ENCODE measurements around the gene TKT. TPM values are rescaled to one million over a fixed set of nuclear protein-coding genes. Genes with fewer than 3 reads are reported as not detected.
A peak's percentile ranks its signal among the peaks of the same experiment; 100 is the strongest.

TKT gene
- total and polyA plus RNA-seq, 2 of the 8 experiments (the other 6 are each of a cell fraction or from before 2014, with no cell fraction given): 418 to 986 TPM

- Histone ChIP-seq H3K14ac (ENCODE audit: insufficient read length) (no peak overlapping the region), H2BK20ac (ENCODE audit: low read length) (no peak overlapping the region), H3K56ac (replicated peaks; ENCODE audit: insufficient read length, low read depth, low read length) (no peak overlapping the region), H3K4me1 (replicated peaks in 1 of 4; ENCODE audit: control insufficient read depth in 3 of 4, insufficient read depth in 4 of 4, low read length in 3 of 4) (peaks cover 9 to 21% (median 13%) of the 10 kb centered on the region in 4 experiments; a peak in 6 of 7 replicates), H2BK15ac (ENCODE audit: low read length) (no peak overlapping the region), H2BK120ac (replicated peaks; ENCODE audit: low read depth, low read length) (no peak overlapping the region), H2BK12ac (ENCODE audit: low read depth, low read length) (no peak overlapping the region), H3K36me3 (ENCODE audit: control insufficient read depth in 2 of 4, insufficient read depth in 4 of 4, low read length in 3 of 4) (peaks cover 0 to 7% (median 1%) of the 10 kb centered on the region in 4 experiments; a peak in 2 of 8 replicates), H4K5ac (ENCODE audit: insufficient read length, low read depth, low read length) (peak overlapping the region; percentile 65), H3K4me2 (ENCODE audit: insufficient read depth in 1 of 2, low read depth in 2 of 2, low read length in 2 of 2) (peak overlapping the region; percentile 55 to 88), H3K27ac (ENCODE audit: low read depth, low read length) (no peak overlapping the region; the same call in 1 of the 2 replicates), H3K18ac (ENCODE audit: extremely low read depth, low read length) (no peak overlapping the region; the same call in 1 of the 2 replicates), H3K79me2 (ENCODE audit: control insufficient read depth in 1 of 2, insufficient read depth in 2 of 2, low read length in 2 of 2) (no peaks in the 10 kb centered on the region), H3K4ac (replicated peaks; ENCODE audit: insufficient read length, low read depth, low read length) (no peak overlapping the region), H2BK5ac (ENCODE audit: low read depth, low read length) (0 out of 2 replicates have a peak overlapping the region, but pooled peaks have one; percentile 64), H3K27me3 (replicated peaks in 1 of 4; ENCODE audit: control insufficient read depth in 3 of 4, extremely low read depth in 1 of 4, insufficient read depth in 3 of 4, low read length in 3 of 4) (no peaks in the 10 kb centered on the region), H2AK5ac (ENCODE audit: low read depth, low read length) (no peak overlapping the region), H3K9ac (replicated peaks in 1 of 4; ENCODE audit: extremely low read depth in 1 of 4, low read depth in 3 of 4, low read length in 3 of 4) (no peak overlapping the region; a peak in 1 of 7 replicates), H4K91ac (replicated peaks; ENCODE audit: insufficient read length, low read length) (no peak overlapping the region), H3K9me3 (ENCODE audit: insufficient read depth in 2 of 2, low read depth in 1 of 2, low read length in 1 of 2) (no peaks in the 10 kb centered on the region), H4K8ac (ENCODE audit: extremely low read depth, insufficient read depth, low read length) (no peak overlapping the region), H4K20me1 (replicated peaks in 1 of 2; ENCODE audit: control insufficient read depth in 1 of 2, insufficient read depth in 2 of 2, low read length in 2 of 2) (peaks cover 0 to 2% of the 10 kb centered on the region in 2 experiments), H3K23ac (ENCODE audit: insufficient read length) (no peak overlapping the region), H3K79me1 (ENCODE audit: low read depth, low read length) (no peaks in the 10 kb centered on the region), H3K4me3 (ENCODE audit: extremely low read depth in 1 of 4, insufficient read depth in 2 of 4, low read depth in 3 of 4, low read length in 4 of 4) (peak overlapping the region; percentile 12 to 42 (median 19); a peak in 6 of 8 replicates), H2AFZ (ENCODE audit: low read length) (no peak overlapping the region), H3K23me2 (ENCODE audit: low read depth, low read length) (no peaks in the 10 kb centered on the region)
- WGBS, 2 experiments (ENCODE audit: extremely low coverage in 1 of 2, insufficient coverage in 1 of 2, insufficient read length in 1 of 2, insufficient replicate concordance in 2 of 2, low coverage in 1 of 2, low lambda C conversion rate in 2 of 2, missing lambda C conversion rate in 1 of 2): 10% methylated on average over 1 of the region's 1 CpG; no CpG with 5 or more reads in 1 of the 2 experiments
- POLR2A ChIA-PET (ENCODE audit: partially characterized antibody): interaction anchor here (0.7 to 5.6 kb wide), 12 partner anchors 11 to 67 kb away, joined by 3 to 36 read pairs (median 4); partner anchors contain the start of gene TKT
- CTCF ChIA-PET (ENCODE audit: partially characterized antibody): interaction anchor here (0.9 to 1.4 kb wide), 4 partner anchors 10 to 61 kb away, joined by 3 to 4 read pairs (median 4); partner anchors contain the start of gene DCP1A
- FAIRE-seq (no peak), DNase-seq (ENCODE audit: low read depth in 1 of 2, low spot score in 2 of 2) (no peak)
- 0 out of 4 replicates have a peak, but pooled peaks of 1 of the 2 experiments have one; percentile 47 for TF ChIP-seq SIN3A (conservative IDR thresholded peaks at IDR 0.05 in 1 of 2, IDR thresholded peaks at IDR 0.05 in 1 of 2; ENCODE audit: low read depth in 1 of 2, low read length in 2 of 2)
- no peak for TF ChIP-seq RFX5 (IDR thresholded peaks at IDR 0.05; ENCODE audit: borderline replicate concordance, low read depth, low read length)
- peak; percentile 83 for TF ChIP-seq ASH2L (IDR thresholded peaks at IDR 0.05; ENCODE audit: low read length)
- peak; percentile 81; the same call in 1 of the 2 replicates for TF ChIP-seq POU5F1 (IDR thresholded peaks at IDR 0.05; ENCODE audit: low read depth, low read length)
- TF ChIP-seq HDAC2 (IDR thresholded peaks at IDR 0.05; ENCODE audit: borderline replicate concordance in 1 of 2, low read depth in 2 of 2, low read length in 2 of 2): 0 out of 4 replicates have a peak, but pooled peaks have one; percentile 16 to 21
- TF ChIP-seq SP1 (IDR thresholded peaks at IDR 0.05; ENCODE audit: low read depth, low read length): 0 out of 2 replicates have a peak, but pooled peaks have one; percentile 38
Observed at GRCh38 chr3:53286727-53287126, 30.9 kb upstream of the TKT start.

Data from H1 (cell line).